Measurements from ENCODE around the gene FEZ2. TPM values are rescaled to one million over a fixed set of nuclear protein-coding genes. Genes with fewer than 3 reads are reported as not detected.

The FEZ2 gene
- total and polyA plus RNA-seq, 2 donors (not counting 3 experiments of a cell fraction or from before 2014, with no cell fraction given): 41.2 to 72.4 TPM

- TF ChIP-seq EZH2 (IDR thresholded peaks at IDR 0.05; ENCODE audit: borderline replicate concordance, low read depth, low read length, severe bottlenecking) (no peak), POLR2A (IDR thresholded peaks at IDR 0.05; ENCODE audit: low read depth, low read length) (no peak), POLR2AphosphoS5 (IDR thresholded peaks at IDR 0.05; ENCODE audit: insufficient read depth, low read depth, low read length) (no peak), GATA2 (IDR thresholded peaks at IDR 0.05; ENCODE audit: insufficient read depth, insufficient read length, low read depth, low read length) (no peak), MYC (IDR thresholded peaks at IDR 0.05; ENCODE audit: low read depth, low read length) (no peak), FOS (IDR thresholded peaks at IDR 0.05; ENCODE audit: borderline replicate concordance, insufficient read depth, low read length) (no peak), MAX (IDR thresholded peaks at IDR 0.05; ENCODE audit: insufficient read depth, insufficient read length) (no peak), JUN (IDR thresholded peaks at IDR 0.05; ENCODE audit: borderline replicate concordance, insufficient read depth, insufficient read length, low read depth) (no peak), CTCF (IDR thresholded peaks at IDR 0.05; ENCODE audit: extremely low read depth in 1 of 2, insufficient read depth in 1 of 2, low read depth in 1 of 2, low read length in 2 of 2) (no peak)
- Histone ChIP-seq H3K36me3 (ENCODE audit: control insufficient read depth in 2 of 2, extremely low read depth in 1 of 2, insufficient read depth in 2 of 2, low read length in 2 of 2) (peaks cover 18 to 52% of the 10 kb centered on the region in 2 experiments), H4K20me1 (replicated peaks; ENCODE audit: control insufficient read depth, extremely low read depth, insufficient read depth, low read length) (no peaks in the 10 kb centered on the region), H3K4me1 (ENCODE audit: control insufficient read depth, extremely low read depth, insufficient read depth, low read length) (peaks cover under 1% of the 10 kb centered on the region), H3K27me3 (ENCODE audit: control insufficient read depth in 2 of 2, insufficient read depth in 2 of 2, low read length in 2 of 2) (no peaks in the 10 kb centered on the region), H3K27ac (ENCODE audit: insufficient read depth, low read depth, low read length) (no peak overlapping the region), H3K4me3 (replicated peaks in 1 of 3; ENCODE audit: insufficient read depth in 1 of 3, low read depth in 1 of 3, low read length in 3 of 3) (no peak overlapping the region), H3K9me3 (replicated peaks; ENCODE audit: control insufficient read depth, insufficient read depth, low read length) (no peaks in the 10 kb centered on the region), H3K9ac (replicated peaks; ENCODE audit: extremely low read depth, insufficient read depth, low read length) (no peak overlapping the region), H3K79me2 (ENCODE audit: control insufficient read depth, insufficient read depth, low read length) (peaks cover 30% of the 10 kb centered on the region), H3K4me2 (ENCODE audit: insufficient read depth, low read length) (no peak overlapping the region), H2AFZ (ENCODE audit: low read depth, low read length) (no peak overlapping the region), H3K9me1 (replicated peaks; ENCODE audit: control insufficient read depth, extremely low read depth, insufficient read depth, low read length) (no peaks in the 10 kb centered on the region)
- dilution Hi-C loops (cut with MboI; ENCODE audit: extremely low pct_ligation_motif_present, low sequenced_read_pairs): no loop called here
- FAIRE-seq (no peak), DNase-seq (ENCODE audit: low read depth, low spot score) (no peak)
- ChIA-PET CTCF (interaction anchor here (0.9 to 1.5 kb wide), 4 partner anchors 9 to 29 kb away, joined by 3 to 7 read pairs (median 3); no protein-coding TSS in a partner anchor), POLR2A (no interaction called here)
- intact Hi-C loops (cut with micrococcal nuclease): no loop called here
- no TSS peak for BruUV-seq (replicated peaks)
Observed at GRCh38 chr2:36578343-36579296, 19.3 kb downstream of the FEZ2 start.
